Keratinocyte (primary cell): Measurements from ENCODE around the gene CD55. TPM values are rescaled to one million over a fixed set of nuclear protein-coding genes. Genes with fewer than 3 reads are reported as not detected.

Experiments
- DNase-seq: peaks from one replicate; pipeline ENCODE4 v3.0.0-alpha.2; 2011; ENCODE audit warnings: low read depth, missing footprints, low spot score
- FAIRE-seq: peaks from 2 replicates; lab custom pipeline; 2011; peaks lifted over from hg19 to GRCh38; lab: Jason Lieb, UNC
- H2AFZ ChIP-seq: 2 replicates; pipeline ENCODE4 v1.6.0; 2012; ENCODE audit warnings: low read length, control low read depth, inconsistent platforms; ENCODE audit not compliant: control insufficient read depth
- H3K27ac ChIP-seq: 2 replicates; pipeline ENCODE4 v1.5.1; 2011; ENCODE audit warnings: low read length; ENCODE audit not compliant: control insufficient read depth, insufficient read depth
- H3K27me3 ChIP-seq: 3 replicates; pipeline ENCODE4 v1.6.0; 2011; ENCODE audit warnings: low read length; ENCODE audit not compliant: control insufficient read depth, insufficient read depth; ENCODE audit errors: extremely low read depth
- H3K36me3 ChIP-seq, 2 experiments: 2 replicates in 1 of 2; 3 replicates in 1 of 2; pipeline ENCODE4 v1.5.1; 2011; ENCODE audit warnings: low read length in 2 of 2, mild to moderate bottlenecking in 1 of 2; ENCODE audit not compliant: control insufficient read depth in 2 of 2, insufficient read depth in 2 of 2; ENCODE audit errors: extremely low read depth in 1 of 2
- H3K4me1 ChIP-seq: 3 replicates; pipeline ENCODE4 v1.5.1; 2011; ENCODE audit warnings: low read length; ENCODE audit not compliant: control insufficient read depth, insufficient read depth; ENCODE audit errors: extremely low read depth
- H3K4me2 ChIP-seq: 3 replicates; pipeline ENCODE4 v1.6.0; 2011; ENCODE audit warnings: low read depth, low read length; ENCODE audit not compliant: control insufficient read depth, insufficient read depth; ENCODE audit errors: extremely low read depth
- H3K4me3 ChIP-seq, 3 experiments: fragments of 200-600 bp in 1 of 3; sonication (generic) in 1 of 3; 2 replicates in 2 of 3; 3 replicates in 1 of 3; pipeline ENCODE4 v1.5.1; 2011 to 2016; ENCODE audit warnings: low read length in 3 of 3, mild to moderate bottlenecking in 3 of 3, control low read depth in 2 of 3, inconsistent platforms in 1 of 3, low read depth in 1 of 3, mixed read lengths in 1 of 3, mixed run types in 1 of 3, moderate library complexity in 1 of 3; ENCODE audit not compliant: control insufficient read depth in 2 of 3, insufficient read depth in 2 of 3; ENCODE audit errors: extremely low read depth in 1 of 3
- H3K79me2 ChIP-seq: 2 replicates; pipeline ENCODE4 v1.6.0; 2012; ENCODE audit warnings: low read length; ENCODE audit not compliant: control insufficient read depth, insufficient read depth
- H3K9ac ChIP-seq: 3 replicates; pipeline ENCODE4 v1.6.0; 2011; ENCODE audit warnings: low read length; ENCODE audit not compliant: control insufficient read depth, insufficient read depth; ENCODE audit errors: extremely low read depth
- H3K9me1 ChIP-seq: 3 replicates; pipeline ENCODE4 v1.6.0; 2011; ENCODE audit warnings: low read length; ENCODE audit not compliant: control insufficient read depth, insufficient read depth; ENCODE audit errors: extremely low read depth
- H3K9me3 ChIP-seq: 2 replicates; pipeline ENCODE4 v1.5.1; 2012; ENCODE audit warnings: low read depth, low read length; ENCODE audit not compliant: control insufficient read depth
- H4K20me1 ChIP-seq: 3 replicates; pipeline ENCODE4 v1.6.0; 2011; ENCODE audit warnings: low read length; ENCODE audit not compliant: control insufficient read depth, insufficient read depth; ENCODE audit errors: extremely low read depth
- EZH2 ChIP-seq: IDR thresholded peaks from one replicate; pipeline ENCODE4 v1.6.1; 2012; ENCODE audit warnings: inconsistent platforms, mild to moderate bottlenecking, low read length, moderate library complexity
- dilution Hi-C: fragments of 300-500 bp; cut with MboI; formaldehyde crosslinking; loops from one replicate; pipeline ENCODE4 v1.7.0; 2020; ENCODE audit warnings: low sequenced_read_pairs; ENCODE audit not compliant: extremely low pct_ligation_motif_present
- polyA plus RNA-seq, 5 experiments: library from polyadenylated mRNA; depleted of rRNA in 3 of 5; stranded (reverse) in 3 of 5; stranded (forward) in 1 of 5; unstranded in 1 of 5; fragments of >200 nt; gene quantifications; 1 replicate in 1 of 5; 2 replicates in 3 of 5; 3 replicates in 1 of 5; pipeline versions ENCODE4 v1.2.1 to v1.2.3, GENCODE V29; 2011 to 2012; ENCODE audit warnings: missing spikeins in 2 of 5, low read depth in 1 of 5, low replicate concordance in 1 of 5
- TF ChIP-seq, protein P1 (sequence below), 3 experiments: IDR thresholded peaks in 1 of 3; conservative IDR thresholded peaks in 1 of 3; optimal IDR thresholded peaks in 1 of 3; 2 replicates in 2 of 3; 3 replicates in 1 of 3; pipeline versions ENCODE3 to v1.5.1; 2011; ENCODE audit warnings: low read length in 3 of 3, mild to moderate bottlenecking in 3 of 3, moderate library complexity in 2 of 3, control low read depth in 1 of 3, inconsistent platforms in 1 of 3; ENCODE audit not compliant: insufficient read depth in 2 of 3; ENCODE audit errors: extremely low read depth in 1 of 3

CD55 gene
- polyA plus RNA-seq, 1 donor (not counting 4 experiments of a cell fraction or from before 2014, with no cell fraction given) = 37.3 TPM

GRCh38 chr1:207328004-207328403 is 6.5 kb downstream of the CD55 start:
- no peaks in the 10 kb centered on the region for H3K9me3 ChIP-seq
- no peak overlapping the region for H2AFZ ChIP-seq
- dilution Hi-C loops = no loop called here
- no peak overlapping the region for H3K9ac ChIP-seq
- TF ChIP-seq EZH2 = no peak
- TF ChIP-seq, protein P1, sequence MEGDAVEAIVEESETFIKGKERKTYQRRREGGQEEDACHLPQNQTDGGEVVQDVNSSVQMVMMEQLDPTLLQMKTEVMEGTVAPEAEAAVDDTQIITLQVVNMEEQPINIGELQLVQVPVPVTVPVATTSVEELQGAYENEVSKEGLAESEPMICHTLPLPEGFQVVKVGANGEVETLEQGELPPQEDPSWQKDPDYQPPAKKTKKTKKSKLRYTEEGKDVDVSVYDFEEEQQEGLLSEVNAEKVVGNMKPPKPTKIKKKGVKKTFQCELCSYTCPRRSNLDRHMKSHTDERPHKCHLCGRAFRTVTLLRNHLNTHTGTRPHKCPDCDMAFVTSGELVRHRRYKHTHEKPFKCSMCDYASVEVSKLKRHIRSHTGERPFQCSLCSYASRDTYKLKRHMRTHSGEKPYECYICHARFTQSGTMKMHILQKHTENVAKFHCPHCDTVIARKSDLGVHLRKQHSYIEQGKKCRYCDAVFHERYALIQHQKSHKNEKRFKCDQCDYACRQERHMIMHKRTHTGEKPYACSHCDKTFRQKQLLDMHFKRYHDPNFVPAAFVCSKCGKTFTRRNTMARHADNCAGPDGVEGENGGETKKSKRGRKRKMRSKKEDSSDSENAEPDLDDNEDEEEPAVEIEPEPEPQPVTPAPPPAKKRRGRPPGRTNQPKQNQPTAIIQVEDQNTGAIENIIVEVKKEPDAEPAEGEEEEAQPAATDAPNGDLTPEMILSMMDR (optimal IDR thresholded peaks at IDR 0.05 in 1 of 3, IDR thresholded peaks at IDR 0.05 in 1 of 3, conservative IDR thresholded peaks at IDR 0.05 in 1 of 3; ENCODE audit: extremely low read depth in 1 of 3, insufficient read depth in 2 of 3, low read length in 3 of 3) = no peak
- no peak overlapping the region for H3K4me2 ChIP-seq
- DNase-seq (no peak), FAIRE-seq (no peak)
- no peaks in the 10 kb centered on the region for H3K79me2 ChIP-seq
- no peak overlapping the region for H3K27ac ChIP-seq
- H3K36me3 ChIP-seq = peaks cover 0 to 27% of the 10 kb centered on the region in 2 experiments
- H3K9me1 ChIP-seq = no peaks in the 10 kb centered on the region
- H3K27me3 ChIP-seq = no peaks in the 10 kb centered on the region
- peaks cover 3% of the 10 kb centered on the region for H3K4me1 ChIP-seq
- H4K20me1 ChIP-seq = no peaks in the 10 kb centered on the region
- H3K4me3 ChIP-seq = no peak overlapping the region

DNA sequence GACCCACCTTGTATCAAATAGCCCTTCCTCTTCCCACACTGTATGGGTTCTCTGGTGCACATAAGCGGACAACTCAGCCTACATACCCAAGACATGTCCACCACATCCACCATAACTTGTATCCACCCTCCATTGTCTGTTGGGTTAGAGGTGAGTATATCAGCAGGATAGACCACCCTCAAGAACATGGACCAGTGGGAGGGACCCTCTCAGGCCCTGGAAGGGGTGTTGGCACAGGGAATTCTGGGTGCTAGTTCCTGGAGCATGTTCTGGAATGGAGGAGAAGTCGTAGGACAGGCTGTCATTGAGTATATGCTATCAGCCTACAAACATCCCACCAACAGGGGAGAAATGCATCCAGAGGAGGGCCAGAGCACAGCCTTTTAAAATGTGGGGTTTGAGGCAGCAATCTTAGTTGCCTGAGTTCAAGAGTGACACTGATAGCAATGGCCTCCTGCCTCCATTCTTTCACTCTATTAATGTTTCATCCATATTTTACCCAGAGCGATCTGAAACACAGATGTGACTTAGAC is 7.5 kb downstream of the CD55 start:
- H3K4me1 ChIP-seq = no peaks in the 10 kb centered on the region

More for the DNA sequence above, 7.5 kb downstream of the CD55 start:
- no peak overlapping the region for H3K4me3 ChIP-seq
- DNase-seq = no peak
- dilution Hi-C loops = no loop called here
- no peaks in the 10 kb centered on the region for H3K27me3 ChIP-seq
- H3K79me2 ChIP-seq = no peaks in the 10 kb centered on the region
- no peaks in the 10 kb centered on the region for H4K20me1 ChIP-seq
- no peak overlapping the region for H2AFZ ChIP-seq
- H3K36me3 ChIP-seq = peaks cover 0 to 26% of the 10 kb centered on the region in 2 experiments
- no peaks in the 10 kb centered on the region for H3K9me3 ChIP-seq
- no peak for FAIRE-seq
- H3K4me2 ChIP-seq = no peak overlapping the region
- no peaks in the 10 kb centered on the region for H3K9me1 ChIP-seq
- no peak overlapping the region for H3K9ac ChIP-seq
- no peak for TF ChIP-seq EZH2
- TF ChIP-seq, protein P1 (optimal IDR thresholded peaks at IDR 0.05 in 1 of 3, IDR thresholded peaks at IDR 0.05 in 1 of 3, conservative IDR thresholded peaks at IDR 0.05 in 1 of 3; ENCODE audit: extremely low read depth in 1 of 3, insufficient read depth in 2 of 3, low read length in 3 of 3) = no peak
- no peak overlapping the region for H3K27ac ChIP-seq
